HG02623 (cell line): Measurements from ENCODE around the gene SRGAP2B.
"Not testable (repeated sequence)": the region's sequence is repeated elsewhere in the genome, so short reads cannot be mapped to it uniquely, and the experiment has no call there.

Experiments
- ATAC-seq: cut with Tn5 transposase; IDR thresholded peaks from one replicate; pipeline ENCODE4 v1.9.1; 2021; ENCODE audit warnings: moderate library complexity; ENCODE audit not compliant: unreplicated experiment

SRGAP2B gene

GRCh38 chr1:145095284-145096057 is at the start of gene SRGAP2B, which contains the start of gene FAM72D:
TSS of gene SRGAP2B (minus strand) at chr1:145095328. CDS start at chr1:145092901, 2,427 bp downstream.
TSS of gene FAM72D (plus strand) at chr1:145095974. CDS start at chr1:145096848, 874 bp downstream.
- ATAC-seq = peak; percentile 82

- not testable (repeated sequence) for ATAC-seq
Observed at GRCh38 chr1:145144264-145144913, 49.3 kb upstream of the SRGAP2B start.

DNA sequence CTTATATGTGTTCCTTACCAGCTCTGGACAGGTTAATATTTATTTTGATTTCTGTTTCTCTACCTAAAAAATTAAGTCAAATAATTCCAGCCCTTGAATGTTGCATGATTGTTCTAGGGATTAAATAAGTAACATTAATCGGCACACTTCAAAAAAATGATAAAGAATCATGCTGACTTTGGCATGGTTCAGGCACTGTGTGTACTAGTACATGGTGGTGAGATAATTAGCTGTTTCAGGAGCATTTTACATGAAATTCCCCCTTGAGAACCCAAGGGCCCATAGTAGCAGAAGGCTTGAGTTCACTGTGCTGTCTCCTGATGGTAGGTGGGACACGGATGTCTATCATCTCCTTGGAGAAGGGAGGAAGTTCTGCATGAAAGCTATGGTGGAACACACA is 45.4 kb upstream of the SRGAP2B start:
- ATAC-seq = not testable (repeated sequence)

GRCh38 chr1:145134476-145134875 is 39.3 kb upstream of the SRGAP2B start:
- not testable (repeated sequence) for ATAC-seq

GRCh38 chr1:145128697-145129469 is 33.8 kb upstream of the SRGAP2B start:
- not testable (repeated sequence) for ATAC-seq

- not testable (repeated sequence) for ATAC-seq
Observed at GRCh38 chr1:145127144-145127543, 32.0 kb upstream of the SRGAP2B start.

DNA sequence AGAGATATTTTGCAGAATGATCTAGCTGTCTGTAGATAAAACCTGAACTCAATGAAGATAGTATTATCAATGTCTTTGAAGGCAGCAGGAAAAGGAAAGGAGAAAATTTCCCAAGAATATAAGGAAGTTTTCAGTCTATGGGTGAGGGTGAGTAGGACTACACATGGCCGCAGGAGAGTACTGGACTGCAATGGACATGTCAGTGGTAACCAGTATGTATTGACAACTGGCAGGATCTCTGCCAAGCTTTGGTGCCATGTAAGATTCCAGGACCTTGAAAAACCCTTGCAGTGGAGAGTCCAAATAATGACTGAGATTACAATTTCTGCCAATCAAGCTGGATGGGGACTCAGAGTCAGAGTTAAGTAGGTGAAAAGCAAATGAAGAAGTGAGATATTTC is 30.0 kb upstream of the SRGAP2B start:
- not testable (repeated sequence) for ATAC-seq

- ATAC-seq = not testable (repeated sequence)
Observed at GRCh38 chr1:145123992-145124641, 29.0 kb upstream of the SRGAP2B start.

DNA sequence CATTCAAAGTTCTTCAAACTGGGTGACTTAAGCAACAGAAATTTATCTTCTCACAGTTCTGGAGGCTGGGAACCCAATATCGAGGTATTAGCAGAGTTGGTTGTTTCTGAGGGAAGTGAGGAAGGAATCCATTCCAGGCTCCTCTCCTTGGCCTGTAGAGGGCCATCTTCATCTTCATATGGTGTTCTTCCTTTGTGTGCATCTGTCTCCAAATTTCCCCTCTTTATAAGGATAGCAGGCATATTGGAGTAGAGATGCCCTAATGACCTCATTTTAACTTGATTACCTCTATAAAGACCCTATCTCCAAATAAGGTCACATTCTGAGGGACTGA is 27.9 kb upstream of the SRGAP2B start:
- not testable (repeated sequence) for ATAC-seq

- not testable (repeated sequence) for ATAC-seq
Observed at GRCh38 chr1:145122344-145123061, 27.4 kb upstream of the SRGAP2B start.

DNA sequence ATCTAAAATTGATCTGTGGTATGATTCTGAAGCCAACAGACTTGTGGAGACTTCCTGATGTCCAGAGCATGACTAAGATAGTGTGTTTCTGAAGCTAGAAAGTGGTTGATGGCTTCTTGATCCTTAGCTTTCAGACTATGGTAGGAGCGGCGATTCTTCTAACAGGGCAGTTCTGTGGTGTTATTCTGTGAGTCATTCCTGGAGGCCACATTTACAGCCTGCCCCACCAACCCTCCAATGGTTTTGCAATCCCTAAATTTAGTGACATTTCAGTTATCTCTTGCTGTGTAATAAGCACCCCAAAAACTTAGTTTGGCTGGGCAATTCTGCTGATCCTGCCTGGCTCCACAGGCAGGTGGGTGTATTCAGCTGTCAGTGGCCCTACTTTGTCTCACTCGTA is 24.7 kb upstream of the SRGAP2B start:
- ATAC-seq = not testable (repeated sequence)

- ATAC-seq = not testable (repeated sequence)
Observed at GRCh38 chr1:145115587-145116493, 20.7 kb upstream of the SRGAP2B start.

DNA sequence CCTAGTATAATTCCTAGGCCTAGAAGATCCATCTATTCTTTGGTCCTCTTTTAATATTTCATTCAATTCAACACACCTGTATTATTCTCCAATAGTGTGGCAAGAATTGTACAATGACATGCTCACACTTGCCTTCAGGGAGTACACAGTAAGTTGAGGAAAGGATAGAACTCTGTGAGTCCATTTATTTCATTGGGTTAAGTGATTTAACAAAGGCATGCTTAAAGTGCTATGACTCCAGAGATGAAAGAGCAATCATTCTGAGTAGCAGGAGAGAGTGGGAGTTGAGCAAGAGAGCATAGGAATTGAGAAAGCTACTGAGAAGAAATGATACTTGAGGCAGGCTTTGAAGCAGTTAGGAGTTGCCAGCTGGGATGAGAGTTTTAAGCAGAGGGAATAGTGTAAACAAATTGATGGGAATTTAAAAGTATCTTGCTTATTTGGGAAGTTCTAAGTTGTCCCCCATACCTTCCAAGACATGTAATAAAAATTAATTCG is 19.5 kb upstream of the SRGAP2B start:
- not testable (repeated sequence) for ATAC-seq

DNA sequence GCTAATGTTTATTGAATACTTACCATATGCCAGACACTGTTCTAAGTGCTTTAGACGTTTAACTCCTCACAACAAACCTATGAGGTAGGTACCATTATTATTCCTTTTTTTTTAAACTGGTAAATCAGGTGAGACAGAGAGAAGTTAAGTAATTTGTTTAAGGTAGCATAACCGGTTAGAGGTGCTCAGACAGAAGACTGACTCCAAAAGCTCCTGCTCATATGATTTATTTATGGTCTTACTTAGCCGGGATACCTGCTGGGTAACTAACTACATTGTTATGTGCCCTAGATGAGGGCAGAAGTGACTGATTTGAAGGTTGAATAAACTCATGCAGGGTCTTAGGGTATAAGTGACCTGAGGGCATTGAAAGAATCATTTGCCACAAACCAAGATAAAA is 17.6 kb upstream of the SRGAP2B start:
- ATAC-seq = not testable (repeated sequence)

- not testable (repeated sequence) for ATAC-seq
Observed at GRCh38 chr1:145111674-145112073, 16.5 kb upstream of the SRGAP2B start.

- ATAC-seq = not testable (repeated sequence)
Observed at GRCh38 chr1:145103294-145103693, 8.2 kb upstream of the SRGAP2B start.

DNA sequence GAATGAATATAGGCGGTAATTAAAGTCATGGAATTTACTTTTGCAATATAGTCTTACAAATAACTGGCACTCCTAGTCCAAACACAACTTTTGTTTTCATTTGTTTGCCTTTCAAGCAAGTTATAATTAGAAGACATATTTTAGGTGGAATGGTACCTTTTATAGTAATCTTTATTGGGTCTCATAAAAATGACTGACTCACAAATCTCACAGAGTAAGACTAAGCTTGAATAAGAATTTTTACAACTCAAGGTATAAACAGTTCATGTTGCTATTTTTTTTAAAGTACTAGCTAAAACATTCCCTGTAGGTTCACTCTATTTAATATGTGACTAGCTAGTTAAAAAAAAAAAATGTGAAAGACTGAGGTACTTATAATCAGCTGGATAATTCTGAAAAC is 6.6 kb upstream of the SRGAP2B start:
- ATAC-seq = not testable (repeated sequence)

- ATAC-seq = peak; percentile 2
Observed at GRCh38 chr1:145094655-145095211, 395 bp downstream of the SRGAP2B start.
